H1 (cell line): Measurements from ENCODE around the gene LCOR. TPM values are rescaled to one million over a fixed set of nuclear protein-coding genes. Genes with fewer than 3 reads are reported as not detected.

Experiments
- BACH1 ChIP-seq: IDR thresholded peaks from 2 replicates; pipeline ENCODE4 v1.6.1; 2012; ENCODE audit warnings: low read length, improper control_type of control experiment
- CBX8 ChIP-seq: fragments of 300-800, 300-1000 bp; sonication (generic); IDR thresholded peaks from 2 replicates; pipeline ENCODE4 v1.7.1; 2016; ENCODE audit warnings: low read depth, low read length, borderline replicate concordance
- CHD2 ChIP-seq: IDR thresholded peaks from 2 replicates; pipeline ENCODE4 v1.6.1; 2012; ENCODE audit warnings: low read length, improper control_type of control experiment
- CHD7 ChIP-seq: fragments of 300-600 bp; sonication (generic); IDR thresholded peaks from 2 replicates; pipeline ENCODE4 v1.7.1; 2012; ENCODE audit warnings: low read length, moderate library complexity, mild to moderate bottlenecking, inconsistent platforms; ENCODE audit not compliant: insufficient replicate concordance
- HDAC6 ChIP-seq: IDR thresholded peaks from one replicate; pipeline ENCODE4 v1.7.1; 2012; ENCODE audit warnings: low read depth, mild to moderate bottlenecking, inconsistent platforms, low read length, moderate library complexity
- NRF1 ChIP-seq: IDR thresholded peaks from 2 replicates; pipeline ENCODE4 v1.6.1; 2011; ENCODE audit warnings: mild to moderate bottlenecking, low read depth, low read length, improper control_type of control experiment
- PHF8 ChIP-seq: fragments of 200-600 bp; sonication (generic); conservative IDR thresholded peaks from 2 replicates; pipeline ENCODE4 v1.7.1; 2012; ENCODE audit warnings: low read depth, mild to moderate bottlenecking, inconsistent platforms, low read length, moderate library complexity
- SAP30 ChIP-seq: fragments of 300-600 bp; sonication (generic); IDR thresholded peaks from 2 replicates; pipeline ENCODE4 v1.7.1; 2012; ENCODE audit warnings: low read length, moderate library complexity, mild to moderate bottlenecking, inconsistent platforms; ENCODE audit not compliant: insufficient read depth, insufficient replicate concordance
- SUZ12 ChIP-seq: fragments of 200-600 bp; sonication (generic); IDR thresholded peaks from 2 replicates; pipeline ENCODE4 v1.6.1; 2012; ENCODE audit warnings: mild to moderate bottlenecking, inconsistent platforms, low read length, moderate library complexity, mixed read lengths
- USF2 ChIP-seq: IDR thresholded peaks from 2 replicates; pipeline ENCODE4 v1.6.1; 2011; ENCODE audit warnings: low read length, improper control_type of control experiment
- ZNF274 ChIP-seq: IDR thresholded peaks from 2 replicates; pipeline ENCODE4 v1.7.0; 2012; ENCODE audit warnings: low read length, borderline replicate concordance; ENCODE audit errors: extremely low read depth
- polyA plus RNA-seq, 7 experiments: library from polyadenylated mRNA; depleted of rRNA in 3 of 7; stranded (reverse) in 5 of 7; unstranded in 2 of 7; fragments of >200 nt in 5 of 7; fragments of 200-250 nt in 2 of 7; gene quantifications; 1 replicate in 5 of 7; 2 replicates in 1 of 7; 4 replicates in 1 of 7; pipeline versions ENCODE4 v1.2.1 to v1.2.3, GENCODE V29; 2011 to 2013; ENCODE audit warnings: missing spikeins in 2 of 7, mixed read lengths in 2 of 7
- total RNA-seq: library from RNA; stranded (reverse); fragmentation: NEBNext Ultra II Directional; extraction: Animal tissue kit (Norgen Biotek cat#: 25700); gene quantifications from 2 replicates; pipeline ENCODE4 v1.2.1, GENCODE V29; 2021

LCOR gene
- total and polyA plus RNA-seq, 2 of the 8 experiments (the other 6 are each of a cell fraction or from before 2014, with no cell fraction given) = 4.7 to 25.5 TPM

- TF ChIP-seq CHD7 (no peak), CHD2 (no peak), HDAC6 (no peak), PHF8 (no peak), USF2 (no peak), NRF1 (no peak), SAP30 (no peak), ZNF274 (no peak), CBX8 (no peak), SUZ12 (no peak), BACH1 (no peak)
Observed at GRCh38 chr10:96784253-96784652, 47.8 kb upstream of the LCOR start (continued).
